Muscle of back (tissue), 11 donors: ENCODE measurements around the gene TMEM128. TPM values are rescaled to one million over a fixed set of nuclear protein-coding genes. Genes with fewer than 3 reads are reported as not detected.
"Not testable (repeated sequence)": the region's sequence is repeated elsewhere in the genome, so short reads cannot be mapped to it uniquely, and the experiment has no call there.

Experiments used
- DNase-seq, 3 donors: peaks; one replicate each; pipeline versions ENCODE4 v3.0.0 to v3.0.0-alpha.2; 2013
- polyA plus RNA-seq, 10 donors: library from polyadenylated mRNA; unstranded; fragments of 120-200 nt; gene quantifications; one replicate each; pipeline ENCODE4 v1.2.1, GENCODE V29; 2013; ENCODE audit not compliant: insufficient read length in 10 of 10

The TMEM128 gene
- polyA plus RNA-seq, 10 donors: 17.9 to 25.7 (median 21.1) TPM

DNA sequence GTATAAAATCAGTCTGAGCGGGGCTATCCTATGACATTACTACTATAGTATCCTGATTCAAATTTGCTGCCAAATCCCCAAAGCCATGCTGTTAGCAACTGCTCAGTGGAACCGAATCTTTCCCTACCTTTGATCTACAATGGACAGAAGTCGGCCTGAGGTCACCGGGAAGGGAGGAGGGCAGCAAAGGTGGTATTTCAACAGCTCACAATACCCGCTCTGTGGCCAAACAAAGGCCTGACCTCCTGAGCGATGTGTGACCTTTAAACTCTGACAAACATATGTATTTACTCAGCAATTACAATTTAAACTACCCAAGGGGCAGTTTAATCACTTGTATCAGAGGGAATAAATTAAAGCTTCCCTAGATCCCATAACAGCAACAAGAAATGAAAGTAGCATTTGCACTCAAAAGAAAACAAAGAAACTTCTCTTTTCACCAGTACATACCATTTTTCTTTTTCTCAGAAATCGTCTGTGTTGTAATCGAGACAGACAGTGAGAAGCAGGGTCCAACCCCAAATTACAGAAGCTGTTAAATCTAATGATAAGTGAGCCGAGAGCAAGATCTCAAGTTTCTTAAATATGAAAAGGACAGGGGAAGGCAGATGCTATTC lies 11.6 kb upstream of the TMEM128 start:
- DNase-seq: peak in 1 of 3 donors; percentile 24

DNA sequence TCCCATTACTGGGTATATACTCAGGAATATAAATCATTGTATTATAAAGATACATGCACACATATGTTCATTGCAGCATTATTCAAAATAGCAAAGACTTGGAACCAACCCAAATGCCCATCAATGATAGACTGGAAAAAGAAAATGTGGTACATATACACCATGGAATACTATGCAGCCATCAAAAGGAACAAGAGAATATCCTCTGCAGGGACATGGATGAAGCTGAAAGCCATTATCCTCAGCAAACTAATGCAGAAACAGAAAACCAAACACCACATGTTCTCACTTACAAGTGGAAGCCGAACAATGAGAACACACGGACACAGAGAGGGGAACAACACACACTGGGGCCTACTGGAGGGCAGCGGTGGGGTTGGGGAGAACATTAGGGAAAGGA lies 9.7 kb upstream of the TMEM128 start:
- DNase-seq: not testable (repeated sequence)

DNA sequence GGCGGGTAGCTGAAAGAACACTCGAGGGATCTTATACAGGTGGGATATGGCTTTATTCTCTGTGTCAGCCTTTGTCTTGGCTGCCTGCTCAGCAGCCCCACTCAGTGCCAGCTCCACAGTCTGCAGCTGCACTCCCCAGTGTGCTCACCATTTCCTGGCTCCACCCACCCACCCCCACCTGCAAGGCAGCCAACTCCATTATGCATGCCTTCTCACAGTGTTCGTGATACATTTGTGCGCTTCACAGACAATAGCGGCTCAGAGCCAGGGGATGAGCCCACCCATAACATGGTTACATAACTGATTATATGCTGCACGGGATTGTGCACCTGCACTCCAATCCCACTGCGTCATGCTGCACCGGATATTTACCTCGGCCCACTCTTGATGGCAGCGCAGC lies 8.8 kb upstream of the TMEM128 start:
- peak in 1 of 3 donors; percentile 41 for DNase-seq

DNA sequence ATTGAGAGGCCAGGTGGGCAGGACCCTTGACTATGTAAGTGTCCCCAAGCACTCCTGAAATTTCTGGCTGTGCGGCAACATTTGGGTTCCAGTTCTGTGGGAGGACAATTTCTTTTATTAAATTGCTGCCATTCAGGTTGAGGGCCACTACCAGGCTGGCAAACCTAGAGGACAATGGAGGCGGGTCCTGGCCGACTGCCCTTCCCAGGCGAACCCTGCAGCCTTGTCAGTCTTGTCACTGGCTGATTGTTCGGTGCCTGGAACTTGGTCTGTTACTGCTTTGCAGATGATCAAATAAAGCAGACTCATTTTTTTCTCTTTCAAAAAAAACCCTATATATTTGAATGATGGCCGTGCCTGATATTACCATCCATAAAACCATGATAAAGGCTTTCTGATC lies 6.6 kb upstream of the TMEM128 start:
- no peak for DNase-seq

DNA sequence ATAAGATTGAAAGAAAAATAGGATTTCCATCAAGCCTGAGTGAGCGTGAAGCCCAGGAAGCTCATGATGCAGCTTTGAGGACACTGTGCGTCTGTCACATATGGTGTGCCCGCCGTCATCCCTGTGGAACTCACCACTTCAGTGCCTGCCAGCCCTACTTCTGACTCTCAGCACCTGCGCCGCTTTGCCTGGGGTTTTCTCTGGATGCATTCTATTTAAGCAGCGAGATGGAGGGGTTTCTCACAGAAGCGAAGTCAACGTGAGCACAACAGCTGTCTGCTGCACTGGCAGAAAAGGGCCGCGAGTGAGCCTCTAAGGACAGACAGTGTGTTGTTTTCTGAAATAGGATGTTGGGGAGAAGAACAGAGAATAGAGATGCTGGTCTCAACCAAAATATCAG lies 6.2 kb upstream of the TMEM128 start:
- no peak for DNase-seq

DNA sequence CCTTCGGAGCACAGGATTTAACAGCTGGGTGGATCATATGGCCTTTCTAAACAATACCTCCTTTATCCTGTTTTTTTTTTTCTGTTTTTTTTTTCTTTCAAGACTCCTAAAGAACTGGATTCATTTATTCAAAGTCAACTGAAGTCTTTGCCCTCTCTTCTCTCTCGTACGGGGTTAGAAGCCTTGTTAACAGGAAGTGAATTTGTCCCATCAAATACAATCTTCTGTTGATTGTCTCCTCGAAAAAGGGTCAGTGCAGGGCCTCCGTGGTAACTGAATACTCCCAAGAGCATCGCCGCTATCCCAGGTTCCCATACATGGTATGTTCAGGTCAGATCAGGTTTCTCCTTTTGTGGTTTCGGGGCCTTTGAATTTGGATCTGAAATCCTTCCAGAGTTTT lies 1.8 kb upstream of the TMEM128 start:
- DNase-seq: no peak

DNA sequence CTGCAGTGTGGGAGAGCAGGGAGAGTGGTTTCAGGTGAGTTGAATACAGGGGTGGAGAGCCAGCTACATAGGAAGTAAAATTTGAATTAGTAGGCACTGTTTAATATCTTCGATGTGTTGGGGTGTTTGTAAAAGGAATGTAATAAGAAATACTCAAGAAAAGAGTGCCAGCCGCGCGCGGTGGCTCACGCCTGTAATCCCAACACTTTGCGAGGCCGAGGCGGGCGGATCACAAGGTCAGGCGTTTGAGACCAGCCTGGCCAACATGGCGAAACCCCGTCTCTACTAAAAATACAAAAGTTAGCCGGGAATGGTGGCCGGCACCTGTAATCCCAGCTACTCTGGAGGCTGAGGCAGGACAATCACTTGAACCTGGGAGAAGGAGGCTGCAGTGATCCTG lies 1.3 kb upstream of the TMEM128 start:
- DNase-seq: not testable (repeated sequence)

DNA sequence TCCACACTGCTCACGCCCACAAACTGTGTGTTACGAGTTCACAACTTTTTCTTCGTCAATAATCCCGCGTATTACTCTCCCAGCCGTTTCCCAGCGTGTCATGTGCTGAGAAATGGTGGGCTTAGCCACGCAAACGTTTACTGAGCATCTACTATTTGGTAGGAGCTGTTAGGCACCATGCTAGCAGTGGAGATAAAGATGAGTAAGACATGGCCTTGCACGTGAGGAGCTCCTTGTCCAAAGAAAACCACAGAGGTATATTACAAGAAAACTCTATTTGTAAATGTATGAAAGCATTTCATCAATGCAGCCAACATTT lies 821 bp upstream of the TMEM128 start:
- DNase-seq: no peak

DNA sequence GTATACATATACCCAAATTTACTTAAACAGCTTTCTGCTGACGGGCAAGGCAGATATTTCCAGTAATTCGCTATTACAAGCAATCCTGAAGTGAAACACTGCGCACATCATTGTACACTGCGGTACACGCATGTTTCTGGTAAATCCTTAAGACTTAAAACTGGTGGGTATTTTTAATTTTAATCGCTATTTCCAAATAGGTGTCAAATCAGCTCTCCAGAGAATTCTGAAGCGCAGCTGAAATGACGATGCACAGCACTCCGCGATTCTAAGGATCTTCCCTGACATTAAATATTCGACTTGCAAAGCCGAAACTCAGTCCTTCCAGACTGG lies 361 bp downstream of the TMEM128 start:
- DNase-seq: no peak

DNA sequence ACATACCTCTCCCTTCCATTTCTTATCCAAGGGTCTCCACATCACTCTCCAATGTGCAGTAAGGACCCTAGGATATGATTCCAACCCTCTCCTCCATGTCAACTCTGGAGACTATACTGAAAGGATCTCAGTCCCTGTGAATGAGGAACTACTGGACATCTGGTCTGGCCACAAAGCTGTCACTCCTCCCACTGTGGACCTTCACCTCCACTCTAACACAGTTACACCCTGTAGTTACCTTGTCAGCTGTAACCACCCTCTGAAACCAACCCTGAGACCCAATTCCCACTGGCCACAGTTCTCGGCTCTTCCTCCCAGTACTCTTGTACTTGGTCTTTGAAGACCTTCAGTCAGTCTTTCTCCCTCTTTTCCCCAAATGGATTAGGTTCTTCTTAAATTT lies 2.9 kb downstream of the TMEM128 start:
- no peak for DNase-seq

DNA sequence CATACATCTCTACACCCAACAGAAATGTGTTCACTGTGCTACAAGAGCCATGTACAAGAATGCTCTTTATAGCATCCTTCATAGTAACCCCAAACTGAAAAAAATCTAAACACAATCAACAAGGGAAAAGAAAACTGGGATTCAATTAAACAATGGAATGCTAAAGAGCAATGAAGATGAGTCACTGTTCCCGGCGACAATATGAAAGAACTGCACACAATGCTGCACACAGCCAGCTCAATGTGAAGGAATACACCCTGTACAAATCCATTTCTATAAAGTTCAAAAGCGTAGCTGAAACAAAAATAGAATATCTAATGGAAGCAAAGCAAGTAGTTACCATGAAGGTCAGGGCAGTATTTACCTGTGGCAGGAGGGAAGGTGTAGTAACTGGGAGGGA lies 8.5 kb downstream of the TMEM128 start:
- DNase-seq: not testable (repeated sequence)

DNA sequence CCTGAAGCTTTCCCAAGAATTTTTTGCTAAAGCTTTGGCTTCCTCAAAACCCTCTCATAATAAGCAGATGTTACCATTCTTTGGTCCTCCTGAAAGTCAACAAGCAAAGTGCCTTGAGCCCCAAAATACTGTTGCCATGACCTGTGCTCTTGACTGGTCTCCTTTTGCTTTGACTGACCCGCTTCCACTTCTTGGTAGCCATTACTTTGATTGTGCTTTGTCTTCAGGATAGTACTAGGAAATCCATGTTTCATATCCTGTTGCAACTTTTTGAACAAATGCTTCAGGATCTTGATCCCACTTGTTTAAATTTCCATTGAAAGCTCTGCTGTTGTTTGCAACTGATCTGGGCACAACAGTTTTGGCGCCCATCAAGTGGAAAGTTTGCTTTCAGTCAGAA lies 14.4 kb downstream of the TMEM128 start:
- no peak for DNase-seq

DNA sequence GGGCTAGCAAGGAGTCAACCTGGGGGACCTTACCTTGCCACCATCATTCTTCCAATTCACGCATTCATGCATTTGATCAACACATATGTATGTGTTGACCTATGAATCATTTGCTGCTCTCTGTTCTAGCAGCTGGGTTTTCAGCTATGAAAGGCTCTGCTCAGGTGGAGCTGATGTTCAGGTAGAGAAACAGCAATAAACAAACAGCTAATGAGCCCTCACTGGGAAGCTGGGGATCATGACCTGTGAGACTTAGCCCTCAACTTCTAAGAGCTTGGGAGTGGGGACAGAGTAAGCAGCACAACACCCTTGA lies 19.7 kb downstream of the TMEM128 start:
- DNase-seq: no peak

DNA sequence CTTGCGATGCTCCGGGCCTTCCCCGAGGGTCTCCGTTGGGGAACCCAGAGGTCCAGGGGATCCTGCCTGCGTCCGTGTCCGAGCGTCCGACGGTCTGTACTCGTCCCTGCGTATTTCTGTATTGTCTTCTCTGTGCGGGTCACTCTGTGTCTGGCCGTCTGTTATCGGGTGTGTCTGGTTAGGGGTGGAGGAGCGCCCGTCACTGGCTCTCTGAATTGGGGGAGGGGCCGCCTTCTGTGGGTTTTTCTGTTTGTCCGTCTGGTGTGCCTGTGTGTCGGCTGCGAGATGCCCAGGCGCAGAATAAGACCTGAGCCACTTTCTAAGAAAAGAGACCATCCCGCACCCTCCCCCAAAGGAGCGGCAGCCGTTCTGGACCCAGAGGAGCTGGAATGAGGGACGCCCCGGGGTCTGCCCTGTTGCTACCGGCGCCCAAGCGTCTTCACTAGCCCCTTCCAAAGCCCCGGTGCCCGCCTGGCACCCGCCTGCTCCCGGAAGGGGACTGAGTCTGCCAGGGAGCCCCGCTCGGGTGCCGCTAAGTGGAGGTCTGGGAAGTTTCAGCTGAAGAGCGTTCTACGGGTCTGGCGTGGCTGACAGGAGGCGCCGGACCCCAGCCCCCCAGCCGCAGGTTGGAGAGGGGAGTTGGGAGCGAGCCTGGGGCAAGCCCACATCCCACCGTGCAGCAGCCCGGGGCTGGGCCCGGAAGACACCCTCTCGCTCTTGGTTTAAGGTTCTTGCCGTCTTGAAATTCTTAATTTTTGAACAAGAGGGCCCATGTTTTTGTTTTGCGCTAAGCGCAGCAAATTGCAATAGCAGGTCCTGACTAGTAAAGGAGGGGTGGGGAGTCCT lies 20.3 kb downstream of the TMEM128 start:
- no peak for DNase-seq

DNA sequence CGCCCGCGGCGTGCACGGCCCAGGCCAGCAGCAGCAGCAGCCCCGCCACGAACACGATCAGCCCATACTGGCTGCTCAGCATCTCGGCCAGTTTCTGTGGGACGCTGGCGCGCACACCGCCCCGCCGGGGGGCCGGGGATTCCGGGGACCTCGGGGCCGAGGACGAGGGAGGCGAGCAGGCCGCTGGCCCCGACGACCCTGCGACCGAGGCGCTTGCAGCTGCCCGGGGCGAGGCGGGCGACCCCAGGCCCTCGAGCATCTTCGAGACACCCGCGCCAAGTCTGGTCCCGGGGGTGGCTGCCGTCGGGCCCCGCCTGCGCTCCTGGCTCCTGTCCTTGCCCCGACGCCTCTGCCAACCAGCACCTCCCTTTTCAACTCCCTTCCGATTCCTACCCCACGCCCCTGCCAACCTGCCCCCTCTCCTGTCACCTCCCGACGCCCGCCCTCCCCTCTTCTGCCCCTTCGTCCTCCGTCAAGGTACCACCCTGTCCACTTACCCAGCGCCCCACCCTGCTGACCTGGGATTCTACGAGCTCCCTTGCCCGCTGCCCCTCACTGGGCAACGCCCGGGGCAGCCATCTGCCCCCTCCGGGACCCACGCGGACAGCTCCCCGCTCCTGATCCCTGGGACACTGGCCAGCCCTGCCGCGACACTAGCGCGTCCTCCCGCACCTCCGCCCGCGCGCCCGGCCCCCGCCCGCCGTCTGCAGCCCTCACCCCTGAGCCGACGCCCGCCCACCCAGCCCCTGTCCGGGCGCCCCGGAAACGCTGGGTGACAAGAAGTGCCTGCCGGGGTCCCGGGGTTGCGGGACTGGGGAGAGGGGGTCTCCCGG lies 21.2 kb downstream of the TMEM128 start, which contains the start of gene OTOP1:
TSS of gene OTOP1 (minus strand) at position 324 of the 833 bp plus-strand sequence. CDS start at position 259, 65 bp downstream.
- DNase-seq: no peak

DNA sequence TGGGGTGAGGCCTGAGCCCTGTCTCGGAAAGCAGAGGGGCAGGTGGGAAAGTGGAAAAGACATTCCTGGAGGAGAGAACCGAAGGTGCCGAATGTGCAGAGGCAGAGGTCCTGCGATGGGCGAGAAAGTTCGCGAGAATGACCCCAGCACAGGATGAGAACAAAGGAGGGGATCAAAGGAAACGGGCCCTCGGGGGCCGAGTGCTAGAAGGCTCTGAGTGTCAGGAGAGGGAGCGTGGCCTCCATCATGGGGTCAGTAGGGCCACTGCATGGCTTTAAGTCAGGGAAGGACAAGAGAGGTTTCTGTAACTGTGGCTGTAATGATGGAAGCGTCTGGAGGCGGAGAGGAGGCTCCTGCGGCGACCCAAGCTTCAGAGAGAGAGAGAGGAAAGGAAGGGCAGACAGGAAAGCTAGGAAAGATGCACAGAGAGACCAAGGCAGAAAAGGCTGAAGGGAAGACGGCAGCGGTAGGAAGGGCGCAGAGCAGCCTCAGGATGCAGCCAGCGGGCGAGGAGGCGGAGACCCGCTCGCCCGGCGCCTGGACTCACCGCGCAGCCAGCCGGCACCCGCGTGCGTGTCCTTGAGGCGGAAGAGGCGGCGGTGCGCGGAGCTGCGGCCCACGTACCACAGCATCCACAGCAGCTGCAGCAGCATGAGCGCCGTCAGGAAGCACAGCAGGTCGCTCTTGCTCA lies 22.0 kb downstream of the TMEM128 start:
- DNase-seq: no peak

DNA sequence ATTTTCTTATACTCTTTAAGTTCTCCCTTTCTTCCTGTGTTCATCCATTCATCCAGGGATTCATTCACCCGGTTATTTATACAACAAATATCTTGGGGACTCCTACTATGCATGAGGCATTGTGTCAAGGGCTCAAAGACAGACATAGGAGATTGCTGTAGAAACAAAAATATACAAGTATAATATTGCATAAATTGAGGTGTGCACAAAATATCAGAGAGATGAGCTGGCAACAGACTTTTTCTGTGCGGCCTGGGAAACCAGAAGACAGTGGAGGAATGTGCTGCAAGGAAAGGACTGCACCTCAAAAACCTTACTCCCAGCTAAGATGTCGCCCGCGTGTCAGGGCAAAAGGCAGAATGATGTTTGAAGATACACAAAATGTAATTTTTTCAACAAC lies 30.9 kb downstream of the TMEM128 start:
- DNase-seq: no peak

DNA sequence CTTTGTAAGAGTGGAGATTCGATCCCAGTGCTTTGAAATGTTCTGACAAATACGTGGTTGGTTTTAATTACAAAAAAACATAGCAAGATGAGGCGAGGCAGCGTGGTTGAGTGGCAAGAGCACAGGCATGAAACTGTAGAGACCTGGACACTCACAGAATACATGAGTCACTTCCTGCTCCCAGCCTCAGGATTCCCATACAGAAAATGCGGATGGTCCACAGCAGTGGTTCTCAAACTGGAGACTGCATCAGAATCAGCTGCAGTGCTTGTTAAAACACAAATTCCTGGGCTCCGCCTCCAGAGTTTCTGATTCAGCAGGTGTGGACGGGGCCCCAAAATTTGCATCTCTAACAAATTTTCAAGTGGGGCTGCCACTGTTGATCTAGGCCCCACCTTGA lies 31.4 kb downstream of the TMEM128 start:
- no peak for DNase-seq

DNA sequence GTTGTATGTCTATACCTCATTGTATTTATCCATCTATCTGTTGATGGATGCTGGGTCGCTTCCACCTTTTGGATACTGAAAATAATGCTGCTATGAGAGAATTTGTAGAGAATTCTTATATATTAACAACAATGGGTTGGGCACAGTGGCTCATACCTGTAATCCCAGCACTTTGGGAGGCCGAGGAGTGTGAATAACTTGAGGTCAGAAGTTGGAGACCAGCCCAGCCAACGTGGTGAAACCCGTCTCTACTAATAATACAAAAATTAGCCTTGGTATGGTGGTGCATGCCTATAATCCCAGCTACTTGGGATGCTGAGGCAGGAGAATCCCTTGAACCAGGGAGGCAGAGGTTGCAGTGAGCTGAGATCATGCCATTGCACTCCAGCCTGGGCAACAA lies 34.3 kb downstream of the TMEM128 start:
- DNase-seq: not testable (repeated sequence)

DNA sequence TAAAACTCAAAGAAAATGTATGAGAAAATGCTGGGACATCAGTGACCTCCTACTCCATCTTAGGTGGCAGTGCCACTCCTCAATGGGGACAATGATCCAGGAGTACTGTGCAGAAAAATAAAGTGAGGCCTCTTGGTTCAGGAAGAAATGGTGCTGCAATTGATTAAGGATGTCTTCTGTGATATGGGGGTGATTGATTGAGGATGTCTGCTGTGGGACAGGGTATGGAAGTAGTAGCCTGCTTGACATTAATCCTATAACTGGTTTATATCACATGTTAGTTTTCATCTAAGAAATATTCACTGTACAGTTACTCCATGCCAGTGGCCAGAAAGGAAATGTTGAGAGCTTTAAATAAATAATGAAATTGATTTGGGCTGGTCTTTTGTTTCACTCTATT lies 41.8 kb downstream of the TMEM128 start:
- no peak for DNase-seq

DNA sequence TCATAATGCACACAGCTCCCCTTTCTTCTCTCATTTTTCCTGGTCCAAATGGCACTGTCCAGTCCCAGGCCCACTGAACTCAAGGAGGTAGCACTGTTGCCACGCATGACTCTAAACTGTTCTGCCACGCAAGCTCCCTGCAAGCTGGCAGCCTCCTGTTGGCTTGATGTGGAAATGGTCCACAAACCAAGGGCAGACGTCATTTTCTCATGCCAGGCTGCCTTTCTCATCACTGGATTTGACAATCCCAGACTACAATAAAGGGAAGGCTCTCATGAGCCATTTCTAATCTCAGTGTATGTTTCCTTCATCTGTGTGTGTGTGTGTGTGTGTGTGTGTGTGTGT lies 43.6 kb downstream of the TMEM128 start:
- no peak for DNase-seq

DNA sequence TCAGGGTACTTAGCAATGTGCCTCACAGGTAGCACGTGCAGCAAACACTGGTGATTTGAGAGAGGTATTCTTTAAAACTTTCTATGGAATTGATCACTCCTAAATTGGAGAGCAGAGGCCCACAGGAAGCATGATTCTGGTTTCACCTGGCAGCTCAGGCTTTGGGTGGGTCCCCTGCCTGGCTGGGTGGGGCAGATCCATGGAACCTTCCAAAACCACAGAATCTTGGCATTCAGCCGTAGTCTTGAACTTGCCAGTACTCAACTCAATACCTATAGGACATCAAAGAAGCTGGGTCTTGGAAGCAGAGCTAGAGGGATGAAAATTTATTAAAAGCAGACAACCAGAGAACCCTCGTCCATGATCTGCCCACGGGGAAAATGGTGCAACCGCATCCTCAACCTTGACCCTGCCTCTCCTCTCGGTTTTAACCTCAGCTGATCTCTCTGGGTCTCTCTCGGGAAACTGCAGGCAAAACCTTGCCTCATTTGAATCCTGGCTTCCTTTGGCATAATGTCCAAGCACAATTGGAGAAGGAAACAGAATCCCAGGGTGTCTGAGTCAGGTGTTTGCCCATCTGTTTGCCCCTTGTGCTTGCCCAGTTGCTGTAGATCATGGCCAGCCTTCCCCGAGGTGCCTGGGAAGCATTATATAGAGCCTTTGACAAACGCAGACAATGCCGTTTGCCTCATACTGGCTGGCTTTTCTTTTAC lies 44.2 kb downstream of the TMEM128 start:
- DNase-seq: no peak
